ENCODE results near the gene TNRC6C.

The TNRC6C gene

DNA sequence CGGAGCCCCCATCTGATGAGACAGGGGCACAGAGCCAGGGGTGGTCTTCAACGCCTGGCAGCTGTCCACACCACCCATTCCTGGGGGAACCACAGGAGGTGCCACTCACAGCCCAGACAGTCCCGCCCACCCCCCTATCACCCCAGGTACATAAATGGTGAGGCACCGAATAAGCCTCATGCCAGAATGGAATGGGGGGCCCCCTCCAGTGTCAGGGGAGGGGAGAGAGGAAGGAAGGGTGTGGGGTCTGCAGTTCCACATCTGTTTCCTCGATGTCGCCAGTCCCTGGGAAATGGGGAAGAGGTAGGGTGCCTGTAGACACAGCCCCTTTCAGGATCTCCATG is 168.4 kb downstream of the TNRC6C start (continued):
- TF ChIP-seq, protein P1, sequence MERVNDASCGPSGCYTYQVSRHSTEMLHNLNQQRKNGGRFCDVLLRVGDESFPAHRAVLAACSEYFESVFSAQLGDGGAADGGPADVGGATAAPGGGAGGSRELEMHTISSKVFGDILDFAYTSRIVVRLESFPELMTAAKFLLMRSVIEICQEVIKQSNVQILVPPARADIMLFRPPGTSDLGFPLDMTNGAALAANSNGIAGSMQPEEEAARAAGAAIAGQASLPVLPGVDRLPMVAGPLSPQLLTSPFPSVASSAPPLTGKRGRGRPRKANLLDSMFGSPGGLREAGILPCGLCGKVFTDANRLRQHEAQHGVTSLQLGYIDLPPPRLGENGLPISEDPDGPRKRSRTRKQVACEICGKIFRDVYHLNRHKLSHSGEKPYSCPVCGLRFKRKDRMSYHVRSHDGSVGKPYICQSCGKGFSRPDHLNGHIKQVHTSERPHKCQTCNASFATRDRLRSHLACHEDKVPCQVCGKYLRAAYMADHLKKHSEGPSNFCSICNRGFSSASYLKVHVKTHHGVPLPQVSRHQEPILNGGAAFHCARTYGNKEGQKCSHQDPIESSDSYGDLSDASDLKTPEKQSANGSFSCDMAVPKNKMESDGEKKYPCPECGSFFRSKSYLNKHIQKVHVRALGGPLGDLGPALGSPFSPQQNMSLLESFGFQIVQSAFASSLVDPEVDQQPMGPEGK (CRISPR knock-in tag; IDR thresholded peaks at IDR 0.05; ENCODE audit: borderline replicate concordance), result no peak
- TF ChIP-seq ZNF8 (CRISPR knock-in tag; IDR thresholded peaks at IDR 0.05), result no peak
- no peak for TF ChIP-seq CREB5 (CRISPR knock-in tag; IDR thresholded peaks at IDR 0.05; ENCODE audit: low read depth)
- TF ChIP-seq ESRRG (CRISPR knock-in tag; IDR thresholded peaks at IDR 0.05), result no peak

DNA sequence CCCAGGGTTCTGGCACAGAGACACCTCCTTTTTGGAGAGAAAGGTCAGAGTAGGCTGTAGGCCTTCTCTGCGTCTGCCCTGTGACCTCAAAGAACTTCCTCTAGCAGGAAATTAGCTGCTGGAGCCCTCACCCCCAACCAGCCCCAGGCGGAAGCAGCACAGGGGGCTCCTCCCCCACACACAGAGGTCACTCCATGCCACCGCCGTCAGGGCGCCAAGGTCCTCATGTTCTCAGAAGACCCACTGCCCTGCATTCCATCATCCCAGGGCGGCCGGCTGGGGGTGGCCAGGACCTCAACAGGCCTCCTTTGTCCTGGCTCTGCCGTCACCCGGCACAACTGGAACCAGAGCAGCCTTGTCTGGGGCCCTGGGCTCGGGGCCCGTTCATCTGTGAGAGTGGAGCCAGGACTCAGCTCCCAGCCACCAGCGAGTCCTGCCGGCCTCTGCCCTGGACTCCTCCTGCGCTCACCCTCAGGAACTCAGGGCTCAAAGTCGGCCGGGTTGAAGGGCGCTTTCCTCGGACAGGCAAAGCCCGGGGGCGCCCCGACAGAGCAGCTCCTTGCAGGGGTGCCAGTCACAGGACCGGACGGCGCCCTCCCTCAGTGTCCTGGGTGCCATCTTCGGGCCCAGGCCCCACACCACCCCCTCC is 168.9 kb downstream of the TNRC6C start:
- TF ChIP-seq BACH2 (CRISPR knock-in tag; IDR thresholded peaks at IDR 0.05; ENCODE audit: borderline replicate concordance), result no peak
- no peak for TF ChIP-seq RARB (CRISPR knock-in tag; IDR thresholded peaks at IDR 0.05)
- TF ChIP-seq POU6F1 (CRISPR knock-in tag; IDR thresholded peaks at IDR 0.05; ENCODE audit: borderline replicate concordance, low read depth), result no peak
- no peak for TF ChIP-seq SNAI2 (CRISPR knock-in tag; IDR thresholded peaks at IDR 0.05)
- TF ChIP-seq ZNF565 (CRISPR knock-in tag; conservative IDR thresholded peaks at IDR 0.05; ENCODE audit: low read depth), result no peak
- no peak for TF ChIP-seq ZNF8 (CRISPR knock-in tag; IDR thresholded peaks at IDR 0.05)
- no peak for TF ChIP-seq ESRRG (CRISPR knock-in tag; IDR thresholded peaks at IDR 0.05)
- no peak for TF ChIP-seq PPARA (CRISPR knock-in tag; IDR thresholded peaks at IDR 0.05; ENCODE audit: borderline replicate concordance)
- TF ChIP-seq ZFP3 (CRISPR knock-in tag; IDR thresholded peaks at IDR 0.05), result no peak
- no peak for TF ChIP-seq TCF4 (CRISPR knock-in tag; IDR thresholded peaks at IDR 0.05; ENCODE audit: borderline replicate concordance)
- TF ChIP-seq CREB5 (CRISPR knock-in tag; IDR thresholded peaks at IDR 0.05; ENCODE audit: low read depth), result no peak
- no peak for TF ChIP-seq ZC3H10 (CRISPR knock-in tag; IDR thresholded peaks at IDR 0.05)
- TF ChIP-seq TOX (CRISPR knock-in tag; IDR thresholded peaks at IDR 0.05; ENCODE audit: borderline replicate concordance), result no peak
- no peak for TF ChIP-seq ARNTL (CRISPR knock-in tag; IDR thresholded peaks at IDR 0.05; ENCODE audit: borderline replicate concordance, low read depth)
- TF ChIP-seq ZFP30 (CRISPR knock-in tag; IDR thresholded peaks at IDR 0.05), result no peak
- TF ChIP-seq, protein P1 (CRISPR knock-in tag; IDR thresholded peaks at IDR 0.05; ENCODE audit: borderline replicate concordance), result no peak
- no peak; the same call in 2 of the 3 replicates for ATAC-seq

DNA sequence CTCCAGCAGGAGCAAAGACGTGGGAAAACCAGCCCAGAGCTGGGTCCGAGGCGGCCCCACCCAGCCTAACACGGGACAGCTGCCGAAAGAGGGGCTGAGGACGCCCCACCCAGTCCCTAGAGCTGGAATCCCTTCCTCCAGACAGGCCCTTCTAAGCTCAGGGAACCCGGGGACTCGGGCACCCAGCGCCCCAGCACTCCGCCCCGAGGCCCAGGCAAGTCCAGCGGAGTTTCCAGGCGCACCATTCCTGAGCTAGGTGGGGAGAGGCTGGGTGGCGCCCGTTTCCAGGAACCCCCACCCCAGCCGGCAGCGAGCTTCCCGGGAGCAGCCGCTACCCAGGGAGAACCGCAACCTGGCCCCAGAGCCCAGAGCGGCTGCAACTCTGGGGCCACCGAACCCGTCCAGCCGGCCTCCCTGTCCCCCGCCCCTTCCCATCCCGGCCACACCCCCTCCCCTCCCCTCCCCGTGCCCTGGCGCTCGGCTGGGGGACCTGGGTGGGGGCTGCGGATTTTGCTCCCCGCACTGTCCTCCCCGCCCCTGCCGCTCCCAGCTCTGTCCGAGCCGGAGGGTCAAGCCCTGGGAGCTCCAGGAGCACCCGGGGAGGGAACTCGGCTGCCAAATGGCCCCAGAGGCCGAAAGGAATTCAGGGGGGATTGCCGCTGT is 169.5 kb downstream of the TNRC6C start:
- peak; percentile 10 for ATAC-seq
- TF ChIP-seq CREB5 (CRISPR knock-in tag; IDR thresholded peaks at IDR 0.05; ENCODE audit: low read depth) (no peak), PPARA (CRISPR knock-in tag; IDR thresholded peaks at IDR 0.05; ENCODE audit: borderline replicate concordance) (no peak), TCF4 (CRISPR knock-in tag; IDR thresholded peaks at IDR 0.05; ENCODE audit: borderline replicate concordance) (no peak), GLIS3 (CRISPR knock-in tag; IDR thresholded peaks at IDR 0.05) (no peak), OSR1 (CRISPR knock-in tag; IDR thresholded peaks at IDR 0.05) (no peak), ISL1 (CRISPR knock-in tag; IDR thresholded peaks at IDR 0.05) (no peak), RARB (CRISPR knock-in tag; IDR thresholded peaks at IDR 0.05) (no peak), ZNF565 (CRISPR knock-in tag; conservative IDR thresholded peaks at IDR 0.05; ENCODE audit: low read depth) (no peak), ZFP3 (CRISPR knock-in tag; IDR thresholded peaks at IDR 0.05) (no peak), ZNF8 (CRISPR knock-in tag; IDR thresholded peaks at IDR 0.05) (no peak), SNAI2 (CRISPR knock-in tag; IDR thresholded peaks at IDR 0.05) (no peak), TOX (CRISPR knock-in tag; IDR thresholded peaks at IDR 0.05; ENCODE audit: borderline replicate concordance) (no peak), BACH2 (CRISPR knock-in tag; IDR thresholded peaks at IDR 0.05; ENCODE audit: borderline replicate concordance) (no peak), TSHZ2 (CRISPR knock-in tag; IDR thresholded peaks at IDR 0.05) (no peak)
- TF ChIP-seq, protein P1 (CRISPR knock-in tag; IDR thresholded peaks at IDR 0.05; ENCODE audit: borderline replicate concordance), result no peak

Data from SK-N-SH treated with all-trans-retinoic acid at 6 μM for 48 hours (cell line).